K562 (cell line): ENCODE measurements around the gene RABL6.

ENCODE experiments used
- CHD2 ChIP-seq: IDR thresholded peaks from 2 replicates; pipeline ENCODE4 v1.6.1; 2011; ENCODE audit warnings: low read depth, low read length
- CTCF ChIP-seq, 3 experiments: IDR thresholded peaks in 2 of 3; conservative IDR thresholded peaks in 1 of 3; 2 replicates each; pipeline ENCODE4 v1.5.1; 2011 to 2012; ENCODE audit warnings: low read length in 3 of 3, mild to moderate bottlenecking in 3 of 3, control low read depth in 2 of 3, improper control_type of control experiment in 1 of 3, inconsistent platforms in 1 of 3, low read depth in 1 of 3, mixed read lengths in 1 of 3, moderate library complexity in 1 of 3; ENCODE audit not compliant: insufficient read depth in 2 of 3
- EP300 ChIP-seq: IDR thresholded peaks from 2 replicates; pipeline ENCODE4 v1.6.1; 2012; ENCODE audit warnings: low read length, improper control_type of control experiment
- HDAC2 ChIP-seq: fragments of 450-650 bp; IDR thresholded peaks from 2 replicates; pipeline ENCODE4 v1.6.1; 2016; ENCODE audit warnings: mild to moderate bottlenecking
- TAF1 ChIP-seq: IDR thresholded peaks from 2 replicates; pipeline ENCODE4 v1.6.1; 2011; ENCODE audit warnings: mild to moderate bottlenecking, low read length, moderate library complexity; ENCODE audit not compliant: insufficient read depth, control insufficient read depth, severe bottlenecking; ENCODE audit errors: extremely low read depth
- YY1 ChIP-seq, 3 experiments: IDR thresholded peaks; 2 replicates each; pipeline ENCODE4 v1.6.1; 2011; ENCODE audit warnings: low read length in 2 of 3, mild to moderate bottlenecking in 2 of 3, moderate library complexity in 2 of 3, borderline replicate concordance in 1 of 3, control low read depth in 1 of 3, low read depth in 1 of 3; ENCODE audit not compliant: insufficient read depth in 3 of 3, insufficient replicate concordance in 2 of 3, control insufficient read depth in 1 of 3, insufficient read length in 1 of 3; ENCODE audit errors: extremely low read depth in 1 of 3
- ZBTB11 ChIP-seq, 3 experiments: fragments of 200-800 bp in 1 of 3; fragments of 250-450 bp in 1 of 3; fragments of 450-650 bp in 1 of 3; sonication (Bioruptor Pico) in 1 of 3; sonication (Bioruptor generic) in 1 of 3; formaldehyde crosslinking in 1 of 3; IDR thresholded peaks; 2 replicates each; pipeline versions ENCODE4 v1.6.1 to v1.8.0; 2016 to 2022; ENCODE audit warnings: mild to moderate bottlenecking in 2 of 3, missing genetic modification characterization in 2 of 3, missing compliant biosample characterization in 1 of 3, moderate library complexity in 1 of 3
- ZNF707 ChIP-seq: fragments of 250-450 bp; sonication (Bioruptor Pico); conservative IDR thresholded peaks from 2 replicates; pipeline ENCODE4 v1.8.0; 2022; ENCODE audit warnings: inconsistent platforms, mild to moderate bottlenecking, moderate library complexity

GRCh38 chr9:136802321-136802720, 5.4 kb upstream of the RABL6 start:
- TF ChIP-seq ZBTB11 (CRISPR knock-in tag; IDR thresholded peaks at IDR 0.05) (no peak), TAF1 (no peak), ZNF707 (no peak), HDAC2 (no peak), CTCF (IDR thresholded peaks at IDR 0.05 in 2 of 3, conservative IDR thresholded peaks at IDR 0.05 in 1 of 3; ENCODE audit: insufficient read depth in 2 of 3, low read depth in 1 of 3, low read length in 3 of 3) (no peak), CHD2 (no peak), EP300 (no peak), YY1 (IDR thresholded peaks at IDR 0.05; ENCODE audit: borderline replicate concordance in 1 of 3, control insufficient read depth in 1 of 3, extremely low read depth in 1 of 3, insufficient read depth in 3 of 3, insufficient read length in 1 of 3, insufficient replicate concordance in 2 of 3, low read depth in 1 of 3, low read length in 2 of 3) (no peak)
